Suppressor macrophage treated with lipopolysaccharide for 4 hours (primary cell): ENCODE measurements around the gene PMCH.
"Not testable (repeated sequence)": the region's sequence is repeated elsewhere in the genome, so short reads cannot be mapped to it uniquely, and the experiment has no call there.

Experiments used
- DNase-seq: peaks from one replicate; pipeline ENCODE4 v3.0.0-alpha.2; 2020

Gene PMCH

DNA sequence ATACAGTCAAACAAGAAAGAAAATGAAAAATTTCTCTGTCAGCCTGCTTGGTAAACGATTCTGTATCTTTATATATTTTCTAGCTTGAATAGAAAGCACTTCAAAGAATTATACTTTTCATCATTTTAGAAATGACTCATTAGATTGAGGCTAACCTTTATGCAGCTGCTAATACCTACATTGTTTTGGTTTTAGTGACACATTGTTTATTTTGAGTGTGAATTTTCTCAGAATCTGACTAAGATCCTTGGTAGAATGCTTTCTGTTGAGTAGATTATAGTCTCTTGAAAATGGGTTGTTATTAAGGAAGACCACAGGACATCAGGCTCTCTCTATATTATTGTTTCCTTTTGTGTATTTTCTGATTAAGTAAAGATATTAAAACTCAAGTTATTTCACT is at the start of gene PMCH:
Gene PMCH, minus strand, starts transcription at position 45 of the 400 bp plus-strand sequence. CDS start 63 bp downstream, outside the sequence.
- no peak for DNase-seq

GRCh38 chr12:102240859-102241258 is 43.2 kb upstream of the PMCH start:
- DNase-seq, result not testable (repeated sequence)

- no peak for DNase-seq
Observed at GRCh38 chr12:102234599-102234998, 37.0 kb upstream of the PMCH start.

GRCh38 chr12:102232446-102232845 is 34.8 kb upstream of the PMCH start:
- no peak for DNase-seq

DNA sequence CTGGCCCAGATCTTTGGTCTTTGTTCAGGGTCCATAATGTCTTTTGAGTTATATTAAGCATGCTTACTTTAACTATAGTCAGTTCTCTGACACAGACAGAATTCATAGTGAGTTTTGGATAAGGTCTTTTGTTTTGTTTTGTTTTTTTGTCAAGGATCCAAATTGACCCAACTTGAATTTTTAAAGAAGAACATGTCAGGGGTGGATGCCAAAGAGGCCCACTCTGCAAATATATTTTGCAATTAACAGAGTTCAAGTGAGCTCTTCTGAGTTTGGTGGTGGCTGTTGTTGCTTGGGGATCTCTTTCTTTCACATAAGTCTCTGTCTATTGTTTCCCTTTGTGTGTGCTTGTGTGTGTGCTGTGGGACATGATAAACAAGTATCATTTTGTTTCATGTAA is 34.4 kb upstream of the PMCH start:
- no peak for DNase-seq

DNA sequence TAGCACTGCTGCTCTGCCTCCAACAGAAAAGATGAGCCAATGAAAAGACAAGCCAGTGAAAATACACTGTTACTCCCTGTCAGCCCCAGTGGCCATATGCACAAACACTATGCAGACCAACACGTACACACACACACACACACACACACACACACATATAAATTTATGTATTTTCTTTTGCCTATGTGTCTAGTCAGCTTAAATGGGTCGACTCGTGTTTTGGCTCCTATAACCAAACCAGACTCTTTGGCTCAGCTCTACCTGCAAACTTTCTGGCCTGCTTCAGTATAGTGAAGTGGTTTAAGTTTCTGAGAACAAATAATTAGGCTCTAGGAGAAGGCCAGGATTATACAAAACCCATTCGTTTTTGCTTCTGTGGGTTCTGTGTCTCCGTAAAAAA is 30.3 kb upstream of the PMCH start:
- no peak for DNase-seq

GRCh38 chr12:102220736-102221135 is 23.1 kb upstream of the PMCH start:
- no peak for DNase-seq

DNA sequence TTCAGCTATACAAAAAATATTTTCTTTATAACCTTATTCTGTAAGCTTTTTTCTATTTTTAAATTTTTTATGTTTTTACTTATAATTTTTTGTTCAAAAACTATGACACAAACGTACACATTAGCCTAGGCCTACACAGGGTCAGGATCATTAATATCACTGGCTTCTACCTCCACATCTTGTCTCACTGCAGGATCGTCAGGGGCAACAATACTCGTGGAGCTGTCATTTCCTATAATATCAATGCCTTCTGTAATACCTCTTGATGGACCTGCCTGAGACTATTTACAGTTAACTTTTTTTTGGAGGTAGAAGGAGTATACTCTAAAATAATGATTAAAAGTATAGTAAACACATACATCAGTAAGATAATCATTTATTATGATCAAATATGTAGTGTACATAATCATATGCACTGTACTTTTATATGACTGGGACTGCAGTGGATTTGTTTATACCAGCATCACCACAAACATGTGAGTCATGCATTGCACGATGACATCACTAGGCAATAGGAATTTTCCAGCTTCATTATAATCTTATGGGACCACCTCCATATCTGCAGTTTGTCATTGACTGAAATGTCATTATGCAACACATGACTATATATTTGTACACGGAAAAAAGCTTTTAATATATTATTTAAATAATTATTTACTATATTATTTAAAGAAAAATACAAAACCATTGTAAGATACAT is 18.5 kb upstream of the PMCH start:
- DNase-seq, result peak; percentile 6

GRCh38 chr12:102204025-102204424 is 6.4 kb upstream of the PMCH start:
- no peak for DNase-seq

DNA sequence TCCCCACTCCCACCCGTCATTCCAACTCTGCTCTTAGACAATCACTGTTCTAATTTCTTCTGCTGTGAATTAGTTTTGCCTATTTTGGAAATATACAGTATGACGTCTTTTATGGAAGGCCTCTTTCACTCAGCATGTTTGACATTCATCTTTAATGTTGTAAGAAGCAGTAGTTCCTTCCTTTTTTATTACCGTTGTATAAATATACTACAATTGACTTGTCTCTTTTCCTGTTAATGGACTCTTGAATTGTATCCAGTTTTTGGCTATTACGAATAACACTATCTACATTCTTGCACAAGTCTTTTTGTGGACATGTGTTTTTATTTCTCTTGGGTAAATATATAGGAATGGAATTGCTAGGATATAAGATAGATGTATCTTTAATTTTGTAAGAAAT is 4.9 kb upstream of the PMCH start:
- DNase-seq, result no peak

DNA sequence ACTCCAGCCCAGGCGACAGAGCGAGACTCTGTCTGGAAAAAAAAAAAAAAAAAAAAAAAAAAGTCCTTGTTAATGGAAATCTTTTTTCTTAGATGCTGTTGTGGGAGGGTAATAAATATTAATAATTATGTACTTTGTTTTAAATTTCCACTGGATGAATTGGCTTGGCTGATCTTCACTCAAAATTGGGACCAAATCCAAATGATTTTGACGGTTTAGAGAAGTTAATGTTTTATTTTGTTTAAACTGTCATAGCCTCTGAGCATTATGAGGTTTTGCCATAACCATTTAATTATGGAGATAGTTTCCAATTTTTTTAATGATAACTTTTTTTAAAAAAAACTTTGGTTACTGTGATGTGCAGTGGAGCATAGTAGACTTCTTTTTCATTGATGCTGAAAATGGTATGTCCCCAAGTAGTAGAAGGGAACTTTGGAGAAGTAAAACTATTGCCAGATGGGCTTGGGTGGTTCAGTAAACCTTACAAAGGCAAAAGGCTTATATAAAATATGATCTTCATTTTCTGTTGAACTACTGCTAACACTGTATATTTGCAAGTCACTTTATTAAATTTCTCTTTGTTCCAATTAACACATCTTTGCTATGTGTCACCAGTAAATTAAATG is 3.9 kb upstream of the PMCH start:
- DNase-seq, result no peak

DNA sequence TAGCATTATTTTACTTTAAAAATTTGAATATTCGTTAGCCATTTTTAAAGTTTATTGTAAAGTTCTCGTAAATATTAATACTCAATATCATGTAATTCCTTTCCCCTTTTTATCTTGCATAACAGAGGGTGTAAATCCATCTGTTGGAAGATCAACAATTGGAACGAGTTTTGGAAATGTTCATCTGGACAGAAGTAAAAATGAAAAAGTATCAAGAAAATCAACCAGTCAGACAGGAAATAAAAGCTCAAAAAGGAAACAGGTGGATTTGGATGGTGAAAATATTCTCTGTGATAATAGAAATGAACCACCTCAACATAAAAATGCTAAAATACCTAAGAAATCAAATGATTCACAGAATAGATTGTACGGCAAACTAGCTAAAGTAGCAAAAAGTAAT is 1.8 kb downstream of the PMCH start:
- no peak for DNase-seq

DNA sequence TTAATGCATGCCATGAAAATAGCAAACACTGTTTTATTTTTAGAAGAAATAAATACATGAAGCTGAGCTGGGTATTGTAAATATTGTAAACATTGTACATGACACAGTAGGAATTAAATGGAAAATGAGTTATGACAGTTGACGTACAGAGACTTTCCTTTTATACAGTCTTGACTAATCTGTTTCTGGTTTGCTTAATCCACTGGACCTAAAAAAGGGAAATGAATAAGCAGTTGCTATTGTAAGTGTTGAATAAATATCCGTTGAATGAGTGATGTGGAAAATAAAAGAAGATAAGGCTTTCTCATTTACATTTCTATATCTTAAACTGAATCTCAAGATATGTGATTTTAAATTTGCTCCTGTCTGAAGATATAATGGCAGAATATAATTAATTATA is 15.0 kb downstream of the PMCH start:
- DNase-seq, result peak; percentile 69

GRCh38 chr12:102174761-102175160 is 22.9 kb downstream of the PMCH start:
- no peak for DNase-seq

GRCh38 chr12:102174117-102174516 is 23.5 kb downstream of the PMCH start:
- no peak for DNase-seq

- no peak for DNase-seq
Observed at GRCh38 chr12:102172436-102172835, 25.2 kb downstream of the PMCH start.

GRCh38 chr12:102171951-102172350 is 25.7 kb downstream of the PMCH start:
- no peak for DNase-seq

DNA sequence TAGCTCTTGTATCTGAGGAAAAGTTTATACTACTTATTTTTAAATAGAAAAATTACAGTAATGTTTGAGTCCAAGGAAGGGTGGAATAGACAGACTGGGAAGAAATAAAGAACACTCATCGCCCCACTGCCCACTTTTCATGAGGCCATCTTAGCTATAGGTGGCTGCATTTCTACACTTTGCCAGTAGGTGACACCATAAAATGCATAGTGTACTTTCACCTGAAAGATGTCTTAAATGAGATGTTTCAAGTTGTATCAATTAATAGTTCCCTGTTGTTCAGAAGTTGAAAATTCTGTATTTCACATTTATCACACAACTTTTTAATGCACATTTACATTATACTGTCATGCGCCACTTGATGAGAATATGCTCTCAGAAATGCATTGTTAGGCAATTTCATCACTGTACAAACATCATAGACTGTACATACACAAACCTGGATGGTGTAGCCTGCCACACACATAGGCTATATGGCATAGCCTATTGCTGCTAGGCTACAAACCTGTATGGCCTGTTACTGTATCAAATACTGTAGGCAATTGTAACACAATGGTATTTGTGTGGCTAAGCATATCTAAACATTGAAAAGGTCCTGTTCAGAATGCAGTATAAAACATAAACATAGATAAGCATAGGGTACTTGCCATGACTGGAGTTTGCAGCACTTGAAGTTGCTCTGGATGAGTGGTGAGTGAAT is 27.6 kb downstream of the PMCH start:
- peak; percentile 30 for DNase-seq

- no peak for DNase-seq
Observed at GRCh38 chr12:102167821-102168604, 29.6 kb downstream of the PMCH start.

GRCh38 chr12:102163383-102163782 is 34.2 kb downstream of the PMCH start:
- no peak for DNase-seq

DNA sequence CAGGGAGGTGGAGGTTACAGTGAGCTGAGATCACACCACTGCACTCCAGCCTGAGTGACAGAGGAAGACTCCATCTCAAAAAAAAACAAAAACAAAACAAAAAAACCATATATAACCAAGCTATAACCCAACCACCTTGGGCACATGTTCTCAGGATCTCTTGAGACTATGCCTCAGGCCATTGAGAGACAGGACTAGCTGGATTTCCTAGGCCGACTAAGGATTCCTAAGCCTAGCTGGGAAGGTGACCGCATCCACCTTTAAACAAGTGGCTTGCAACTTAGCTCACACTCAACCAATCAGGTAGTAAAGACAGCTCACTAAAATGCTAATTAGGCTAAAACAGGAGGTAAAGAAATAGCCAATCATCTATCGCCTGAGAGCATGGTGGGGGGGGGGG is 42.4 kb downstream of the PMCH start:
- not testable (repeated sequence) for DNase-seq

DNA sequence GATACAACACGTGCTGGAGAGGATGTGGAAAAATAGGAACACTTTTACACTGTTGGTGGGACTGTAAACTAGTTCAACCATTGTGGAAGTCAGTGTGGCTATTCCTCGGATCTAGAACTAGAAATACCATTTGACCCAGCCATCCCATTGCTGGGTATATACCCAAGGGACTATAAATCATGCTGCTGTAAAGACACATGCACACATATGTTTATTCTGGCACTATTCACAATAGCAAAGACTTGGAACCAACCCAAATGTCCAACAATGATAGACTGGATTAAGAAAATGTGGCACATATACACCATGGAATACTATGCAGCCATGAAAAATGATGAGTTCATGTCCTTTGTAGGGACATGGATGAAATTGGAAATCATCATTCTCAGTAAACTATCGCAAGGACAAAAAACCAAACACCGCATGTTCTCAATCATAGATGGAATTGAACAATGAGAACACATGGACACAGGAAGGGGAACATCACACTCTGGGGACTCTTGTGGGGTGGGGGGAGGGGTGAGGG is 50.5 kb downstream of the PMCH start:
- not testable (repeated sequence) for DNase-seq
